Breast epithelium (tissue), 4 donors: ENCODE results near the gene EDEM1. TPM values are rescaled to one million over a fixed set of nuclear protein-coding genes. Genes with fewer than 3 reads are reported as not detected.

Experiments used
- DNase-seq, 2 donors: peaks; one replicate each; pipeline ENCODE4 v3.0.0-alpha.2; 2019; ENCODE audit warnings: low spot score in 2 of 2
- H3K27ac ChIP-seq, 2 donors: fragments of 200-600 bp; sonication (generic) in 1 of 2; one replicate each; pipeline ENCODE4 v1.5.1; 2016 to 2019; ENCODE audit warnings: mild to moderate bottlenecking in 1 of 2
- H3K27me3 ChIP-seq, 2 donors: fragments of 200-600 bp; sonication (generic) in 1 of 2; one replicate each; pipeline versions ENCODE4 v1.5.1 to v1.6.0; 2017 to 2019; ENCODE audit warnings: control low read depth in 1 of 2, mild to moderate bottlenecking in 1 of 2
- H3K36me3 ChIP-seq: fragments of 200-600 bp; one replicate; pipeline ENCODE4 v1.5.1; 2019
- H3K4me1 ChIP-seq, 2 donors: fragments of 200-600 bp; sonication (generic); one replicate each; pipeline ENCODE4 v1.5.1; 2016 to 2019; ENCODE audit warnings: control low read depth in 1 of 2
- H3K4me3 ChIP-seq, 3 donors: fragments of 200-600 bp; sonication (generic); 1 replicate in 2 of 3; 2 replicates in 1 of 3; pipeline ENCODE4 v1.5.1; 2016 to 2019; ENCODE audit warnings: mild to moderate bottlenecking in 3 of 3, moderate library complexity in 2 of 3
- H3K9me3 ChIP-seq, 2 donors: fragments of 200-600 bp; sonication (generic) in 1 of 2; one replicate each; pipeline ENCODE4 v1.5.1; 2016 to 2019; ENCODE audit warnings: control low read depth in 1 of 2
- POLR2A ChIP-seq: fragments of 450-650 bp; IDR thresholded peaks from one replicate; pipeline ENCODE4 v1.6.1; 2016; ENCODE audit warnings: antibody characterized with exemption, mild to moderate bottlenecking, moderate library complexity
- POLR2AphosphoS5 ChIP-seq, 3 donors: sonication (generic); formaldehyde crosslinking; IDR thresholded peaks; one replicate each; pipeline ENCODE4 v1.6.1; 2017; ENCODE audit warnings: antibody characterized with exemption in 3 of 3
- intact Hi-C: fragments of 100-400 bp; cut with DNase I; formaldehyde crosslinking; loops from one replicate; pipeline ENCODE4 v1.15.1; 2023; ENCODE audit warnings: low total_unique reads
- total RNA-seq, 3 donors: library from RNA; depleted of rRNA; stranded (reverse); fragments of >200 nt; gene quantifications; one replicate each; pipeline ENCODE4 v1.1.0, GENCODE V29; 2016
- TF ChIP-seq, protein P1 (sequence below), 3 donors: fragments of 450-650 bp; IDR thresholded peaks; one replicate each; pipeline ENCODE4 v1.5.1; 2016 to 2017; ENCODE audit warnings: antibody characterized with exemption in 3 of 3, mild to moderate bottlenecking in 3 of 3, moderate library complexity in 3 of 3

Gene EDEM1
- total RNA-seq, 3 donors from 2014 or later, result 34.9 to 45.8 (median 42.6) TPM

DNA sequence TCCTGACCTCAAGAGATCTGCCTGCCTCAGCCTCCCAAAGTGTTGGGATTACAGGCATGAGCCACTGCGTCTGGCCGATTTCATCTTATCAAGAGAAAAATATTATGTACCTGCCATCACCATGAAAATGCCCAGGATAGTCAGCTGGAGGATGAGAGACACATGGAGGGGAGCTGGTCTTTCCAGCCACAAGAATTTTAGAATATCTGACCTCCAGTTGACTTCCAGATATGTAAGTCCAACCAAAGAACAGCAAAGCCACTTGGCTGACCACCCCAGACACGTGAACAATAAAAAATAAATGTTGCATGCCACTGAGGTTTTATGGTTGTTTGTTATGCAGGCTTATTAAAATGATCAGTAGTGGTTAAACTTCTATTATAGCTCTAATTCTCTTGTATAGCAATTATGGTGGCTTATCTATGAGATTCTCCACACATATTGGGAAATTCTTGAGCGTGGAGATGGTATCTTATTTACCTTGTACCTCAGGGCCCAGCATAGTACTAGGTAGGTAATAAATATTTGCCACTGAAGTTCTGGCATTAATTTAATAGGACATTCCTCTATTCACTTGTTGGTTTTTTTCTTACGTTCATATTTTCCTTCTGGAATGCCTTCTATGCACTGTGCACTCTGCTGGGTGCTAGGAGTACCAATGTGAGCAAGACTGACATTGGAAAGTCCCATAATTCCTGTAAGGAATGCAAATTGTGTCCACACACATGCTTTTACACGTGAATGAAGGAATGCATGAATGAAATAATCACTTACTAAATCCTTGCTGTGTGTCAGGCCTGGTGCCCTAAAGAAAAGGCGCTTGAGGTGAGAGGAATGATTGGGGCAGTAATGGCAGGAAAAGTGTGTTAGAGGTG lies 77.6 kb downstream of the EDEM1 start:
- TF ChIP-seq, protein P1, sequence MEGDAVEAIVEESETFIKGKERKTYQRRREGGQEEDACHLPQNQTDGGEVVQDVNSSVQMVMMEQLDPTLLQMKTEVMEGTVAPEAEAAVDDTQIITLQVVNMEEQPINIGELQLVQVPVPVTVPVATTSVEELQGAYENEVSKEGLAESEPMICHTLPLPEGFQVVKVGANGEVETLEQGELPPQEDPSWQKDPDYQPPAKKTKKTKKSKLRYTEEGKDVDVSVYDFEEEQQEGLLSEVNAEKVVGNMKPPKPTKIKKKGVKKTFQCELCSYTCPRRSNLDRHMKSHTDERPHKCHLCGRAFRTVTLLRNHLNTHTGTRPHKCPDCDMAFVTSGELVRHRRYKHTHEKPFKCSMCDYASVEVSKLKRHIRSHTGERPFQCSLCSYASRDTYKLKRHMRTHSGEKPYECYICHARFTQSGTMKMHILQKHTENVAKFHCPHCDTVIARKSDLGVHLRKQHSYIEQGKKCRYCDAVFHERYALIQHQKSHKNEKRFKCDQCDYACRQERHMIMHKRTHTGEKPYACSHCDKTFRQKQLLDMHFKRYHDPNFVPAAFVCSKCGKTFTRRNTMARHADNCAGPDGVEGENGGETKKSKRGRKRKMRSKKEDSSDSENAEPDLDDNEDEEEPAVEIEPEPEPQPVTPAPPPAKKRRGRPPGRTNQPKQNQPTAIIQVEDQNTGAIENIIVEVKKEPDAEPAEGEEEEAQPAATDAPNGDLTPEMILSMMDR (IDR thresholded peaks at IDR 0.05), result no peak
- no peak for TF ChIP-seq POLR2A
- TF ChIP-seq POLR2AphosphoS5 (IDR thresholded peaks at IDR 0.05), result no peak
- Histone ChIP-seq H3K27ac (no peak overlapping the region), H3K36me3 (no peaks in the 10 kb centered on the region), H3K9me3 (no peaks in the 10 kb centered on the region), H3K27me3 (no peaks in the 10 kb centered on the region), H3K4me1 (no peaks in the 10 kb centered on the region), H3K4me3 (no peak overlapping the region)
- DNase-seq, result no peak
- intact Hi-C loops, result no loop called here

DNA sequence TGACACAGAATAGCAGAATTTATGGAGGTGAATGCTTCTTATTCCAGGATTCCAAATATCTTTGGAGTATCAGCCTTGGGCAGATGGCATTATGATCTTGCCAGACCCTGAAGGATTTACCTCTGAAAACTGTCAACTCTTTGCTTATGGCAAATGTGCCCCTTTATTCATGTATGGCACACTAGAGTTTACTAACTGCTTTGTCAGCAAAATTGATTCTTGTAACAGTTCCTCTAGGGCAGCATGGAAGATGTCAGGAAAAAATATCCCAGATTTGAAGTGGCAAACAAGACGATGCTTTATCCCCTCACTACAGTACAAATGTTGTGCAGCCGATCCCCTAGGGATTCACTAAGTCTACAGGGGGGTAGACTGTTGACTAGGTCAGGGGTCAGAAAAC lies 79.7 kb downstream of the EDEM1 start:
- intact Hi-C loops, result no loop called here
- TF ChIP-seq, protein P1 (IDR thresholded peaks at IDR 0.05), result no peak
- no peak for TF ChIP-seq POLR2A
- no peak for TF ChIP-seq POLR2AphosphoS5 (IDR thresholded peaks at IDR 0.05)
- H3K9me3 ChIP-seq, result no peaks in the 10 kb centered on the region
- H3K27me3 ChIP-seq, result no peaks in the 10 kb centered on the region
- H3K4me1 ChIP-seq, result no peaks in the 10 kb centered on the region
- no peak overlapping the region for H3K4me3 ChIP-seq
- H3K36me3 ChIP-seq, result no peaks in the 10 kb centered on the region
- DNase-seq, result no peak
- no peak overlapping the region for H3K27ac ChIP-seq

DNA sequence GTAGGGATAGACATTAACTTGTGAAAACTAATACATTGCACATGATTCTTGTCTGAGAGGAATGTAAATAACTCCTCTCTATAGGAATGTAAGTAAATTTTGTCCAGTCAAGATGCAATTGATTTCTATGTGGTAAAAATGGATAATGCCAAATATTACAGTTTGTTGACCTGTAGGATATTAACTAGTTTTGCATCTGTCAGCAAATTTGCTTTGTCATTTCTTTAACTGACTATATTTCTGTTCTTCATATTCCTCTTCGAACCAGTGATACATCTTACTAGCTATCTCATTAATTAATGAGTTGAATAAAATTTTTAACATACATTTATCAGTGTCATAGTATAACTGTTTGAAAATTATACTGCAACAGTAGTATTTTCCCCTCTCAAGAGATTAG lies 80.4 kb downstream of the EDEM1 start:
- intact Hi-C loops, result no loop called here

More for the DNA sequence above, 80.4 kb downstream of the EDEM1 start:
- H3K27me3 ChIP-seq, result no peaks in the 10 kb centered on the region
- H3K4me1 ChIP-seq, result no peaks in the 10 kb centered on the region
- TF ChIP-seq, protein P1 (IDR thresholded peaks at IDR 0.05), result no peak
- no peak for TF ChIP-seq POLR2AphosphoS5 (IDR thresholded peaks at IDR 0.05)
- no peak for TF ChIP-seq POLR2A
- no peaks in the 10 kb centered on the region for H3K36me3 ChIP-seq
- no peak overlapping the region for H3K27ac ChIP-seq
- no peaks in the 10 kb centered on the region for H3K9me3 ChIP-seq
- DNase-seq, result no peak
- no peak overlapping the region for H3K4me3 ChIP-seq

Other genes starting within 250 kb of the EDEM1 start
- 100 to 1,000 TPM in 2 of 3 donors, 10 to 100 TPM in 1; 13.8 to 177 (median 135) TPM for gene BHLHE40, start 208.3 kb upstream of the EDEM1 start, total RNA-seq
- gene ARL8B, start 65.4 kb upstream of the EDEM1 start, total RNA-seq, result 10 to 100 TPM; 47.2 to 68.5 (median 52.3) TPM